Activated gamma-delta T cell treated with Interleukin-2 at 50 U/mL for 16 hours (primary cell): ENCODE data around the gene KRT13.

Source experiments
- DNase-seq: peaks from one replicate; pipeline ENCODE4 v3.0.0-alpha.2; 2020

The KRT13 gene

DNA sequence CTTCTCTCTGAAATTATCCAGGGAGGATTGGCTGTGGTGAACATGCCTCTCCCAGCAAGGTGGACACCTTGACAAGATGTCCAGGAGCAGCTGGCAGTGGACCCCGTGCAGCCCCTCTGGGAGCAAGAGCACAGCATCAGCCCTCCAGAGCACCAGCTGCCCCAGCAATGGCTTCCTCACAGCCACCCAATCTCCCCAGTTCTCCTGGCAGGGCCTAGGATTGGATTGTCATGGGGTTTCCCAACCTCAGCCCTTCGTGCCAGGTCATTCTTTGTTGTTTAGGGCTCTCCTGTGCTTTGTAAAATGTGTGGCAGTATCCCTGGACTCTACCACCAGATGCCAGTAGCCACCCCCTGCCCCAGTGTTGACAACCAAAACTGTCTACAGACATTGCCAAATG, 13.9 kb downstream of the KRT13 start:
- DNase-seq: no peak

DNA sequence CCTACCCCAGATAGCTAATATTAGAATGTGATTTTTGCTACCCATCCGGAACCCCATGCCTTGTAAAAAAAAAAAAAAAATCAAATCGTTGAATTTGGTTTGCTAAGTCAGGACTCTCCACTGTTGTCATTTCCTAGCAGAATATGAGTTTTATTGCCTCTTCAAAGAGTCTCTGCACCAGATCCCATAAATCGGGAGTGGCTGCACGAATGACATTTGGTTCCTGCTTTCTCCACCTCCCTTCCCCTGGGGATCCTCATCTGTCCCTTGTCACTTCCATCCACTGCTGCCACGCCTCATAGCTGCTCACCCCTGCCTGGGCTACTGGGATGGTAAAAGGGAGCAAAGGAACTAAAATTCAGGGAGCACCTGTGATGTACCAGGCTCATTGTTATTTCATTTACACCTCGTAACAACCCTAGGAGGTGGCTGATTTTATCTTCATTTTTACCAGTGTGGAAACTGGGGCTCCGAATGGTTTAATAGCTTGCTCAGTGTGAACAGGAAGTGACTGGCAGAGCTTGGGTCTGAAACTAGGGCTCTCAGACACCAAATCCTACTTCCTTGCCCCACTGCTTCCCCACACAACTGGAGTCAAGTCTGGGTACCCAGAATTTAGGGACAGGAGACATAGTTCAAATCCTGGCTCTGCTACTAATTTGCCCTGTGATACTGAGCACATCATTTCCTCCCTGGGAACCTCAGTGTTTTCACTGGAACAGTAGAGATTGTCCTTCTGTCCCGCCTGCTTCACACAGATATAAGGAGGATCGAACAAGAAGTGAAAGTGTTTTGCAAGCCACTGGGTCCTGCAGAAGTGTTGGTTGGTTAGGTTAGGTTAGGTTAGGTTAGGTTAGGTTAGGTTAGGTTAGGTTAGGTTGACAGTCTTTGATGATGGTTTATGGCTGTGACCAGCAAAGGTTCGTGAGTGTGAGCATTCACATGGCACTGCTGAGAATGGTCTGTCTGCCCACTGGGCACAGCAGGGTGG, 15.1 kb downstream of the KRT13 start:
- no peak for DNase-seq

DNA sequence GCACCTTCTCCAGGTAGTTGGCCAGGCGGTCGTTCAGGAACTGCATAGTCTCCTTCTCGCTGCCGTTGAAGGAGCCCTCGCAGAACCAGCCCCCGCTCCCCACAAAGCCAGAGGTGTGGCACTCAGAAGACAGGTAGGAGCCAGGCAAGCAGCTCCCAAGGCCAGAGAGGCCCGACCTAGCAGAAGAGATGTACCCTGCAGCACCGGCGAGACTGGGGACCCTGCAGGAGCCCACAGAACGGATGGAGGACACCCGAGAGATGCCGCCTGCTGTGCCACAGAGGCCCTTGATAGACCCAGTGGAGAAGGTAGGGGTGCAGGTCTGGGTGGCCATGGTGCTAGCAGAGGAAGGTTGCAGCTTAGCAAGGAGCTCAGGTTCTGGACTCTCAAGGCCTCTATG, 15.9 kb downstream of the KRT13 start, which contains the start of gene KRT36:
KRT36 (minus strand) TSS at position 380 of the 400 bp plus-strand sequence; CDS start at position 334, 46 bp downstream.
- DNase-seq: no peak

DNA sequence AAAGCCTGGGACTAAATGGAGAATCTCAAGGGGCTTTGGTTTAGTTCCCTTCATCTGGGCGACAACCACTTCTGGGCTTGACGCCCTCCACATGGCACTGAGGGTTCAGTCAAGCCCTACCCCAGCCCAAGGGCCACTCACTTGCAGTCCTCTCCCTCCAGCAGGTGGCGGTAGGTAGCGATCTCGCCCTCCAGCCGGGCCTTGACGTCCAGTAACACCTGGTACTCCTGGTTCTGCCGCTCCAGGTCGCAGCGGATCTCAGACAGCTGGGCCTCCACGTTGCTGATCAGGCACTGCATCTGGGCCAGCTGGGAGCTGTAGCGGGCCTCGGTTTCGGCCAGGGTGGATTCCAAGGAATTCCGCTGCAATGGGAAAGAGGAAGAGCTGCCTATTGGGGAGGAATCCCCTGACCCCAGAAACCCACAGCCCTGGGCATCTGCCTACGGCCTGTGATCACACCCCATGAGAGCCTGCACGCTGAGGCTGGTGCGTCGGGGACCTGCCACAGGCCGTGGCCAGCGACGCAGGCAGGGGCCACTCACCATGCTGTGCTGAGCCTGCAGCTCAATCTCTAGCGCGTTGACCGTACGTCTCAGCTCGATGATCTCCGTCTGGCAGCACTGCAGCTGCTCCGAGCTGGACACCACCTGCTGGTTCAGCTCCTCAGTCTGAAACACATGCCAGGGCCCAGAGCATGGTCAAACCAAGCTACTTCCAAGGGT, 18.4 kb downstream of the KRT13 start:
- DNase-seq: peak; percentile 18

DNA sequence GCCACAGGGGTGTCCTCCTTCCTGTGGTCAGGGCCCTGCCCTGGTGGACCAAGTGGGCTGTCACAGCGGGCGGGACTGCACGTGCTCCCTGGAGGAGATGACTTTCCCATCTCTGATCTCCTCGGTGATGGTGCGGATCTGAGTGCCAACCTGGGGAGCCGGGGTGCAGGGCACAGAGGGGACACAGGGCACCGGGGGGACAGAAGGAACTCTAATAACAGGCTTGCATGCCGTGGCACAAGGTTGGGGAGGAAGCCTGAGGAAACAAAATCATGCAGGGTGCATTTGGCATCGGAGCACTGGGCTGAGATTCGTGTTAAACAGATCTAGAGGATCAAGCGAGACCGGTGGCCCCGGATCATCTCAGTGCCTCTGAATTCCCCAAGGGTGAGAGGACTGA, 19.1 kb downstream of the KRT13 start:
- no peak for DNase-seq

- no peak for DNase-seq
These were observed 20.2 kb downstream of the KRT13 start for GRCh38 chr17:41484920-41485904.

DNA sequence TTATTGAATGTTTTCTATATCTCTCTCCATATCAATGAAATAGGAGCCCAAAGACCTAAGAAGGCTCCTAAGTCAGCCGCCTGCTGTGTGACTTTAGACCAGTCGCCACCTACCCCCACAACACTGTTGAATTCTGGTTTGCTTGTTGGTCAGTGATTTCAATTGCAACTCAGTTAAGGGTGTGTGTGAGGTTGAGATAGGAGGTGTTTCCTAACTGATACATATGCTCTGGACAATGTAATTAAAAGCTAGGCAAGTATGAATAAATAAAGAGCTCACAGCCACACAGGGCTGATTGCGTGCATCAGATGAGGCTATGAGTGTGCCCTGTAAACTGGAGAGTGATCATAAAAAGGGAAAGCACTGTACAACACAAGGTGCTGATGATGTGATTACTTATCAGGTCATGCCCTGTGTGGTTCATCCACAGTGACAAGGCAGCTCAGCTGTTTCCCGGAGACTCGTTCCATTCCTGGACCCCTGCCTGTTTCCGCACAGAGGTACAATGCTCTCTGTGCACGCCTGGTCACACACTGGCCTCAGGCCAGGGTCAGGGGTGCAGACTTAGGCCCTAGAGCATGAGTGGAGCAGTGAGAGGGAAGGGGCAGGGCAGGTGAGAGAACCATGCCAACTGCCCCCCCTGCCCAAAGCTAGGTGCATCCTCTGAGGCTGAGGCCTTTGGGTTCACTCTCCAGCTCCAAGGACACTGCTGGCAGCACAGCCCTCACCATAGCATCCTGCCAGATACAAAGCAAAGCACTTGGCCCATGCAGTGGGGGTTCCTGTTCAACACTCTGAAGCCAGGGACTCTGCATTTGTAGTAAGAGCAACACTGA, 21.2 kb downstream of the KRT13 start:
- DNase-seq: no peak

- DNase-seq: no peak
These were observed 21.9 kb downstream of the KRT13 start for GRCh38 chr17:41483531-41483930.

DNA sequence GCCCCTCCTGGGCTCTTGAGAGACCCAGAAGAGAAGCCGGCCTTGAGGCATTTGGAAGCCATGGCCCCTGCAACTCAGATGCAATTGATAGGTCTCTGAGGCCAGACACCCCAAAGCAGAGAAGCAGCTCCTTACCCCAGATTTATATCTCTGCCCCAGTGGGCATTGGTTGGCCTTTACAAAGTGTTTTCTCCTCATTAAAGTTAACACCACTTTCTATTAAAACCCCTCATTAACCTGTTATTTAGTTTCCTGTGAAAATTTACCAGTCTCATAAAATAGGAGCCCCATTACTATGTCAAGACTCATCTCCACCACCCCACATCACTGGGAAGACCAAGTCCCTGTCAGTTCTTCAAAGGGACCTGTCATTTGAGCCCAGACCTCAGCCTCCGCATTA, 24.4 kb downstream of the KRT13 start, which contains the start of gene KRT35:
KRT35 (minus strand) TSS at position 116 of the 400 bp plus-strand sequence; CDS start at position 62, 54 bp downstream.
- no peak for DNase-seq

DNA sequence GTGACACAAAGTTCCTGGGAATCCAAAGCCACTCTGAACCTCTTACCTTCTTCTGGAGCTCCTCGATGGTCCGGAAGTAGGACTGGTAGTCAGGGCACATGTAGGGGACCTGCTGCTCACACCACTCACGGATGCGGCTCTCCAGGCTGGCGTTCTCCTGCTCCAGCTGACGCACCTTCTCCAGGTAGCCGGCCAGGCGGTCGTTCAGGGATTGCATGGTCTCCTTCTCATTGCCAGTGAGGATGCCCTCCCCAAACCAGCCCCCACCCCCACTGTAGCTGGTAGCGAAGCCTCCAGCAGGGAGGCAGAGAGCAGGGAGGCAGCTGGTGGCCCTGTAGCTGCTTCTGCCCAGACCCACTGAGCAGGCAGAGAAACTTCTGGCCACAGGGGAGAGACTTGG, 24.8 kb downstream of the KRT13 start:
- no peak for DNase-seq

DNA sequence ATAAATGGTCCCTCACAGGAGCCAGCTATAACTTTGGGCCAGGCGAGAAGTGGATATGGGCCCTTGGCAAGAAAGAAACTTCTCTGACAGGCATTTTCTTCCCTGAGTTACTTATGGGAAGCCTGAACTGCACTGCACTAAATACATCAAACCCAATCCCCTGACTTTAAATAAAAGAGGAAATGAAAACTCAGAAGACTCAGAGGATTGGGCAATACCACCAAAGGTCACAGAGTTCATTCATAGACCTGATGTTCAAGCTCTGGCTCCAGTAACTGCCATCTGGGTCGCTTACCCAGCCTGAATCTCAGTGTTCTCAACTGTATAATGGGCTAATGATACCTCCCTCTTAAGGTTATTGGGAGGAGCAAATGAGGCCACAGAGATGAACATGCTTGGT, 25.3 kb downstream of the KRT13 start:
- no peak for DNase-seq

DNA sequence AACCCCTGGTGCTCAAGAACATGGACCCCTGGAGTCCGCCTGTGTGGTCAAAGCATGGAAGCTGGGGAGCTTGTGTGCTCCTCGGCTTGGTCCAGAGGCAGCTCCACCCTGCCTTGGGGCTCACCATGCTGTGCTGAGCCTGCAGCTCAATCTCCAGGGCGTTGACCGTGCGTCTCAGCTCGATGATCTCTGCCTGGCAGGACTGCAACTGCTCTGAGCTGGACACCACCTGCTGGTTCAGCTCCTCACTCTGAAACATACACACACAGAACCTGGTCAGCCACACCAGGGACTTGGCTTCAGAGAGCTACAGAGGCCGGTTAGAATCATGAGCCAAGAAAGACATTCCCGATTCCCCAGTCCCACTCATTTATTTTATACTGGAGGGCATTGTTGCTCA, 27.2 kb downstream of the KRT13 start:
- DNase-seq: no peak

DNA sequence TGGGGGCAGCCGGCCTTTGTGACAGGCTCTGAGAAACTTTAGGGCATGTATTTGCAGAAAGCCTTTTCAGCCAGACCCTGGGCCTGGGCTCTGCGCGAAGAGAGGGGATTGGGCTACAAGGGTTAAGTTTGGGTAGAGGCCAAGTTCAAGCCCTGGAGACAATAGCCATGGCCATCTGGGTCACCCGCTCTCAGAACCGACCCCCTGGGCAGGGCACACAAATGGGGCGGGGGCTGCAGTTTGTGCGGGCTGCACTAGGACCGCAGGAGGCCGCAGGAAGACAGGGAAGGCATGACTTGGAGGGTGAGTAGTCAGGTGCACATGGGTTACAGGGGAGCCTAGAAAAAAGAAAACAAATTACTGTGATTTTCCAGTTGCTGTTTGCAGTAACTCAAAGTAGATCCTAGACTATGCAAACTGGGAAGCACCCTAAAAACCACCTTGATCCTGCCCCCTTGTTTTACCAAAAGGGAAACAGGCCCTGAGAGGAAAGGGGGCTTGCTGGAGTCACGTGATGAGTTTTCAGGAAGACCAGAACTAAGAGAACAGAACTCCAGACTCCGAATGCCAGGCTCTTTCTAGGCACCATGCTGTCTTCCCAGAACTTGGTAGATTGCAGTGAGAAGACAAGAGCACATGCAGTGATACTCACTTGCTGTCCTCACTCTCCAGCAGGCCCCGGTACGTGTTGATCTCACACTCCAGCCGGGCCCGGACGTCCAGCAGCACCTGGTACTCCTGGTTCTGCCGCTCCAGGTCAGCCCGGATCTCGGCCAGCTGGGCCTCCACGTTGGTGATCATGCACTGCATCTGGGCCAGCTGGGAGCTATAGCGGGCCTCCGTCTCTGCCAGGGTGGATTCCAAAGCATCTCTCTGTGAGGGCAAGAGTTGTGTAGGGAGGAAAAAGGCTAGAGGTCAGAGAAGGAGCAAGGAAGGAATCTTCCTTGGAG, 28.3 kb downstream of the KRT13 start:
- no peak for DNase-seq

DNA sequence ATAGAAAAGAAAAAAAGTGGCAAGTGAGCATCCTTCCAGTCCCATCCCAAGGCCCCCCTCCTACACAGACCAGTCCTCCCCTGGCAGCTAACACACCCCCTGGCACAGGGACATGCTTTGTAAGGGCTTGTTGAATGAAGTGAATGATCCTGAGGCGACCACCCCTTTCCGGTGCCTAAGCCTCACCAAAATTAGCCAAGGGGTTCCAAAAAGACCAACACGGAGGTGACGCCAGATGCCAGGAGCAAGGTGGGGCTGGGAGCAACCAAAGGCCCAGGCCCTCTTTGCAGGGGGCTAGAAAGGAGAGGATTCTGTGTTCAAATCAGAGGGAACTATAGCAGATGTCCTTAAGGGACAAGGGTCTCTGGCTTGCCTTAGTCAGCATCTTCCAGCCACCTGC, 30.0 kb downstream of the KRT13 start:
- DNase-seq: no peak

DNA sequence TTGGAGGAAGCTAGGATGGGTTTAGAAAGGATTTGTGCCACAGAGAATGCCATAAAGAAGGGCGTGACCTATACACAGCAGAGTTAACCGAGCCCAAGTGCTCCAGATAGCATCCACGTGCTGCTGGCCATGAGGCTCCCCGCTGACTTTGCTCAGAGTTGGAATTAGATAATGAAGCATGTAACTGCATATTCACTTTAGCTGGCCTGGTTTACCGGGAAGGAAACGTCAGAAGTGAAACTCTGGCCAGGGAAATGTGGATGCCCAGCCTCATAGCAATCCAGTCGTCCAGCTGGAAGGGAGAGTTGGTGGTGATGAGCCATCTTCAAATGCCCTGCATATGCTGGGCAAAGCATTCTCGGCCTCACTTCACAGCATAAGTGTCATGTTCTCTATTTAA, 30.5 kb downstream of the KRT13 start:
- DNase-seq: no peak

GRCh38 chr17:41468346-41468745, 37.1 kb downstream of the KRT13 start:
- no peak for DNase-seq

DNA sequence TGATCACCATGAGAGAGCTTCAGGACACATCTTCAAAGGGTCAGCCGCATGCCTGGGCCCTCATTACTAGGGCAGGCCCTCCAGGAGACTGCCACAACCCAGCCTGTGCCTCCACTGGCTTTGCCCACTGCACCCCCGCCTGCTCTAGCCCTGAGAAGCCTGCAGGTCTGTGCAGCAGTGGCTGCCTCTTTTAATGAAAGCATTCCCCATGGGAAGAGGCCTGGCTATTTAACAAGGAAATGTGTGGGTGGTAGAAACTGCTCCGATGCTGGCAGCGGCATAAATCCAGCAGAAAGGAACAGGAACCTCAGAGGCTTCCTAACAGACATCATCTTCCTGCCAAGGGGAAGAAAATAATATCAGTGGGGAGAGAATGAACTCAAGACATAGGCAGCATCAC, 37.9 kb downstream of the KRT13 start:
- no peak for DNase-seq

DNA sequence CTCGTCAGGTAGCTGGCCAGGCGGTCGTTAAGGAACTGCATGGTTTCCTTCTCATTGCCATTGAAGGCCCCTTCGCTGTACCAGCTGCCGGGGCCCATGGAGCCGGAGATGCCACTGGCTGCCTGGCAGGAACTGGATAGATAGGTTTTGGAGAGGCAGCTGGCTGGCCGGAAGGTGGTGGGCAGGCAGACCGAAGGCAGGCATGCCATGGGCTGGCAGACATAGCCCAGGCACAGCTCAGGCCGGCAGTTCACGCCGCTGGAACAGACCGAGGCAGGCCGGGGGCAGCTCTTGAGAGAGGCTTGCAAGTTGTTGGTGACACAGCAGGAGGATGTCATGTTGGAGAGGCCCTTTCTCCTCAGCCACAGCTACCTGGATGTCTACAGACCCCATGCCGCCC, 38.4 kb downstream of the KRT13 start, which contains the start of gene KRT32:
KRT32 (minus strand) TSS at position 399 of the 400 bp plus-strand sequence; CDS start at position 338, 61 bp downstream.
- DNase-seq: no peak

- DNase-seq: no peak
These were observed 40.7 kb downstream of the KRT13 start for GRCh38 chr17:41464682-41465081.

GRCh38 chr17:41464173-41464572, 41.2 kb downstream of the KRT13 start:
- no peak for DNase-seq
